Neuronal stem cell (in vitro differentiated cells): ENCODE results near the gene ARHGEF17.

Source experiments
- DNase-seq: peaks from one replicate; pipeline ENCODE4 v3.0.0-alpha.2; 2013; ENCODE audit warnings: low spot score
- H2AFZ ChIP-seq: one replicate; pipeline ENCODE4 v1.6.1; 2013; ENCODE audit warnings: mild to moderate bottlenecking, low read length, inconsistent platforms
- H2AK5ac ChIP-seq: 2 replicates; pipeline ENCODE4 v1.6.1; 2013; ENCODE audit warnings: low read depth, mild to moderate bottlenecking, inconsistent platforms, low read length, moderate library complexity, mixed read lengths
- H2BK120ac ChIP-seq: 2 replicates; pipeline ENCODE4 v1.6.1; 2013; ENCODE audit warnings: low read depth, mild to moderate bottlenecking, inconsistent platforms, low read length, moderate library complexity, mixed read lengths
- H2BK12ac ChIP-seq: one replicate; pipeline ENCODE4 v1.6.1; 2013; ENCODE audit warnings: low read length, inconsistent platforms
- H2BK15ac ChIP-seq: 2 replicates; pipeline ENCODE4 v1.6.1; 2013; ENCODE audit warnings: mild to moderate bottlenecking, low read length, inconsistent platforms, mixed read lengths
- H2BK5ac ChIP-seq: one replicate; pipeline ENCODE4 v1.6.1; 2013; ENCODE audit warnings: inconsistent platforms, mild to moderate bottlenecking, low read length, moderate library complexity
- H3K14ac ChIP-seq: one replicate; pipeline ENCODE4 v1.6.1; 2013; ENCODE audit warnings: low read length, inconsistent platforms
- H3K18ac ChIP-seq: 2 replicates; pipeline ENCODE4 v1.6.1; 2013; ENCODE audit warnings: low read length, inconsistent platforms
- H3K23ac ChIP-seq: 2 replicates; pipeline ENCODE4 v1.6.1; 2013; ENCODE audit warnings: low read depth, mild to moderate bottlenecking, mixed read lengths, low read length, inconsistent platforms; ENCODE audit not compliant: poor library complexity
- H3K27ac ChIP-seq: replicated peaks from 3 replicates; pipeline ENCODE4 v1.5.1; 2013; ENCODE audit warnings: low read length, inconsistent platforms
- H3K27me3 ChIP-seq, 3 experiments: 2 replicates each; pipeline ENCODE4 v1.6.1; 2013; ENCODE audit warnings: low read length in 3 of 3, mild to moderate bottlenecking in 2 of 3, inconsistent platforms in 1 of 3, low read depth in 1 of 3, mixed read lengths in 1 of 3, moderate library complexity in 1 of 3; ENCODE audit not compliant: control insufficient read depth in 3 of 3, insufficient read depth in 3 of 3
- H3K36me3 ChIP-seq, 2 donors: replicated peaks in 1 of 2; 2 replicates each; pipeline ENCODE4 v1.6.1; 2013; ENCODE audit warnings: low read length in 2 of 2; ENCODE audit not compliant: control insufficient read depth in 2 of 2, insufficient read depth in 2 of 2
- H3K4ac ChIP-seq: 2 replicates; pipeline ENCODE4 v1.6.1; 2013; ENCODE audit warnings: inconsistent platforms, mild to moderate bottlenecking, low read length, moderate library complexity
- H3K4me1 ChIP-seq, 2 donors: 1 replicate in 1 of 2; 2 replicates in 1 of 2; pipeline ENCODE4 v1.6.1; 2013; ENCODE audit warnings: low read length in 2 of 2, low read depth in 1 of 2; ENCODE audit not compliant: control insufficient read depth in 2 of 2, insufficient read depth in 1 of 2
- H3K4me2 ChIP-seq: one replicate; pipeline ENCODE4 v1.6.1; 2013; ENCODE audit warnings: mild to moderate bottlenecking, low read length, inconsistent platforms; ENCODE audit not compliant: insufficient read depth, poor library complexity, severe bottlenecking
- H3K4me3 ChIP-seq, 2 donors: 2 replicates each; pipeline ENCODE4 v1.5.1; 2013; ENCODE audit warnings: low read length in 2 of 2, mild to moderate bottlenecking in 2 of 2, inconsistent platforms in 1 of 2, moderate library complexity in 1 of 2
- H3K79me1 ChIP-seq: one replicate; pipeline ENCODE4 v1.6.1; 2013; ENCODE audit warnings: low read depth, mild to moderate bottlenecking, inconsistent platforms, low read length, moderate library complexity
- H3K9ac ChIP-seq: one replicate; pipeline ENCODE4 v1.6.1; 2013; ENCODE audit warnings: mild to moderate bottlenecking, low read depth, low read length, inconsistent platforms; ENCODE audit not compliant: poor library complexity
- H3K9me3 ChIP-seq, 2 donors: replicated peaks in 1 of 2; 2 replicates each; pipeline versions ENCODE3 to v1.6.1; 2013; ENCODE audit warnings: low read length in 2 of 2, mild to moderate bottlenecking in 2 of 2, inconsistent platforms in 1 of 2, low read depth in 1 of 2, mixed read lengths in 1 of 2, moderate library complexity in 1 of 2; ENCODE audit not compliant: control insufficient read depth in 2 of 2, insufficient read depth in 1 of 2
- H4K8ac ChIP-seq: one replicate; pipeline ENCODE4 v1.6.1; 2013; ENCODE audit warnings: low read depth, mild to moderate bottlenecking, inconsistent platforms, low read length, moderate library complexity
- H4K91ac ChIP-seq: one replicate; pipeline ENCODE4 v1.6.1; 2013; ENCODE audit warnings: low read length, low read depth, mild to moderate bottlenecking, inconsistent platforms; ENCODE audit not compliant: poor library complexity
- WGBS, 2 donors: extraction: QIAGEN DNeasy Blood & Tissue Kit; methylation state at CpG; one replicate each; pipeline ENCODE4 v1.1.7; 2013; ENCODE audit warnings: missing lambda C conversion rate in 2 of 2, mixed read lengths in 1 of 2; ENCODE audit not compliant: insufficient read length in 2 of 2, insufficient replicate concordance in 1 of 2; ENCODE audit errors: extremely low coverage in 2 of 2; 5-methylcytosine and 5-hydroxymethylcytosine counted together

ARHGEF17 gene

DNA sequence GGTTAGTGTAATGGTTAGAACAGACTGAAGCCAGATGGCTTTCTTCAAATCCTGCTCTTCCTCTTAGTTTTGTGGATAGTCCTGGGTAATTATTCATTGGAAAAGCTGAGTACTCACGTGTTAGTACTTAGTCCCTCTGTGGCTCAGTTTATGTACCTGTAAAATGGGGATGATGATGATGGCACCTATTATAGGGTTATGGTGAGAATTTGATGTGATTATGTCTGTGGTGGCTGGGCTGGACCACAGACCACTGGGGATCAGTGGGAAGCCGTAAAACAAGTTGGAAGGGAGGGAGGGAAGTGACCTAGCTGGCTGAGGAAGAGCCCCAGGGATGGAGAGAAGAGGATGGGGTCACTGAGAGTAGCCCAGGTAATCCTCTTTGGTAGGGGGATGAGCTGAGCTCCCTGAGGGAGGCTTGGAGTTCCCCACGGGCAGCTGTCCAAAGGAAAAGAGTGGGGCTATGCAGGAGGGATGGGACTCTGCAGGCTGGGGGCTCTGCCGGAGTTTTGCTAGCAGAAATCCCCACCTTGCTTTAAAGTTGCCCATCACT, 19.8 kb downstream of the ARHGEF17 start:
- peaks cover 12% of the 10 kb centered on the region for H3K79me1 ChIP-seq
- no peak overlapping the region for H4K8ac ChIP-seq
- H3K18ac ChIP-seq, result peak overlapping the region; percentile 45
- H2BK12ac ChIP-seq, result no peak overlapping the region
- no peak overlapping the region for H3K27ac ChIP-seq
- no CpG with 5 or more reads among the region's 4 CpGs for WGBS, 2 donors
- H2BK15ac ChIP-seq, result peak overlapping the region; percentile 12
- H3K4me3 ChIP-seq, result no peak overlapping the region
- H3K4me2 ChIP-seq, result no peak overlapping the region
- H3K4ac ChIP-seq, result no peak overlapping the region
- no peak overlapping the region for H3K14ac ChIP-seq
- H3K4me1 ChIP-seq, result peaks cover 62 to 65% of the 10 kb centered on the region in 2 donors
- peak overlapping the region; percentile 74 for H2AK5ac ChIP-seq
- H3K9ac ChIP-seq, result peak overlapping the region; percentile 18
- no peaks in the 10 kb centered on the region for H3K27me3 ChIP-seq
- H3K9me3 ChIP-seq, result no peaks in the 10 kb centered on the region
- H3K23ac ChIP-seq, result no peak overlapping the region
- DNase-seq, result no peak
- no peak overlapping the region for H2AFZ ChIP-seq
- peaks cover 1 to 30% of the 10 kb centered on the region in 2 donors for H3K36me3 ChIP-seq
- no peak overlapping the region for H2BK120ac ChIP-seq
- H2BK5ac ChIP-seq, result peak overlapping the region; percentile 40
- H4K91ac ChIP-seq, result no peak overlapping the region

DNA sequence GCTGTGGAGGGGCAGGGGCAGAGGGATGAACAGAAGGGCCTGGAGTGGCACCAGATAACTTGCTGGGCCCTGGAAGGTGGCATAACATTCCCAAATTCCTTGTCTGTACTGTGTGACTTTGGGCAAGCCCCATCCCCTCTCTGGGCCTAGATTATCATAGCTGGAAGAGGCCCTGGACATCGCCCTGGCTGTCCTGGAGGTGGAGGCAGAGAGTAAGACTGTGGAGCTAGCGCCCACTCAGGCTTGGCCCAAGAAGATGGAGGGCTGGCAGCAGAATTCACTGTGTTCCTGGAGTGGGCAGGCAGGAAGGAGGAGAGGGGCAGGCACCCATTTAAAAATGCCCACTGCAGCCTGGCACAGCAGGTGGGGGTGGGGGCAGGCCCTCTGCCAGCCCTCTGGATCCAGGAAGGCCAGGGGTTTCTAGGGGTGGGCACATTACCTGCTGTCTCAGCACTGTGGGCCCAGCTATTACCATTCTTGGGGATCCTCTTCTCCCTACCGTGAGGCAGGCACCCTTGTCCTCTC, 22.6 kb downstream of the ARHGEF17 start:
- Histone ChIP-seq H4K8ac (no peak overlapping the region), H3K27me3 (no peaks in the 10 kb centered on the region), H2AFZ (no peak overlapping the region), H3K9me3 (no peaks in the 10 kb centered on the region), H3K4me3 (no peak overlapping the region), H2BK120ac (peak overlapping the region; percentile 75), H3K4me2 (peak overlapping the region; percentile 22), H2BK15ac (no peak overlapping the region), H3K4me1 (peaks cover 66 to 69% of the 10 kb centered on the region in 2 donors), H2BK12ac (no peak overlapping the region), H3K9ac (peak overlapping the region; percentile 0), H3K36me3 (peaks cover 1 to 18% of the 10 kb centered on the region in 2 donors), H3K27ac (peak overlapping the region; percentile 76), H4K91ac (peak overlapping the region; percentile 94), H3K14ac (no peak overlapping the region), H3K18ac (peak overlapping the region; percentile 92), H3K23ac (no peak overlapping the region), H2AK5ac (peak overlapping the region; percentile 93), H2BK5ac (peak overlapping the region; percentile 96), H3K4ac (no peak overlapping the region), H3K79me1 (peaks cover 5% of the 10 kb centered on the region)
- WGBS, 2 donors, result no CpG with 5 or more reads among the region's 3 CpGs
- DNase-seq, result no peak

DNA sequence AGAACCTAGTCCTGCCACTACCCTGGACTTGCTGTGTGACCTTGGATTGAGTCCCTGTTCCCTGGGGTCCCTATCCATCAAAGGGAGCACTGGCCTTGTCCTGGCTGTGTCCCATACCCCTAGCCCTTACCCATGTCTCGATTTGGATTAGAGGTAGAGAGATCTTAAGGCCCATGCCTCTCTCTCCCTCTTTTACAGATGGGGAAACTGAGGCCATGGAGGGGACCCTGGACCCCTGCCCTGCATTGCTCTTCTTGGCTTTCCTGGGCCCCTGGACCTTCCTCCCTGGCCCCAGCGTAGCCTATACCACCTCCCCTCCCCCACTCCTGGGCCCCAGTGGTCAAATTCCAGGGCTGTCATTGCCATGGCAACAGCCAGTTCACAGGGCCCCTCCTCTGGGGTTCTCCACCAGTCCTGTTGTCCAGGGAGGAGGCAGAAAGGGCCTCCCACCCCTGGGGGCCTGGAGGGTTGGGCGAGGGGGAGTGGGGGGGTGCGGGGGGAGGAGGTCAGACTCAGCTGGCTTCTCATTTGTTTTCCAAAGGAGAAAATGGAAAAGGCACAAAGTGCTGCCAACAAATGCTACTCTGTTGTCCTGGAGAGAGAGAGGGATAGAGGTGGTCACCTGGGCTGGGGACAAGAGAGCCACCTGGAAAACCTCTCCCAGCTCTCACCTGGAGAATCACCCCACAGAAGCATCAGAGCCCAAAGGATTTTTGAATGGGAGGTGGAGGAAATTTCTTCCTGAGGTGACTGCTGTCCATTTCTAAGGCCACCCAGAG, 23.3 kb downstream of the ARHGEF17 start:
- Histone ChIP-seq H3K23ac (no peak overlapping the region), H2BK15ac (peak overlapping the region; percentile 65), H2AK5ac (peak overlapping the region; percentile 93), H4K91ac (peak overlapping the region; percentile 94), H2AFZ (no peak overlapping the region), H3K4me2 (peak overlapping the region; percentile 37), H3K18ac (peak overlapping the region; percentile 95), H4K8ac (no peak overlapping the region), H3K14ac (no peak overlapping the region), H3K36me3 (peaks cover 4 to 18% of the 10 kb centered on the region in 2 donors), H3K4me3 (no peak overlapping the region), H2BK5ac (peak overlapping the region; percentile 97), H3K27me3 (no peaks in the 10 kb centered on the region), H2BK120ac (peak overlapping the region; percentile 75), H3K4ac (no peak overlapping the region), H3K79me1 (peaks cover 7% of the 10 kb centered on the region), H3K9ac (peak overlapping the region; percentile 0), H3K27ac (peak overlapping the region; percentile 86), H2BK12ac (peak overlapping the region; percentile 85), H3K4me1 (peaks cover 66 to 69% of the 10 kb centered on the region in 2 donors), H3K9me3 (no peaks in the 10 kb centered on the region)
- DNase-seq, result peak; percentile 87
- no CpG with 5 or more reads among the region's 4 CpGs for WGBS, 2 donors

DNA sequence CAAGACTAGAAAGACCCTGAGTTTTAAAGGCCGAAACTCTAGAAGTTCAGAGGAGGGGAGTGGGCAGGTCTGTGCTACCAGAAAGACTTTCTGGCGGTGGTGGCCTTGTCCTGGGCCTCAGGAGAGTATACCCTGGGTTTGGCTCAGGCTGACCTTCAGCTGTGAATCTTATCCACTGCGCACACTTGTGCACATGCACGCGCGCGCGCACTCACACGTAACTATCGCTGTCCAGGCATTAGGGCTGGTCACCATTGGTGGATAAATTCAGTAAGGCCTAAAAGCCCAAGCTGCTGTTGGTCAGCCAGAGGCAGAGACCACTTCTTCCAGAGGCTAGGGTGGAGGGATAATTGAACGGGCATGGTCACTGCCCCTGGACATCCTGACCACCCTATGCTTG, 25.1 kb downstream of the ARHGEF17 start:
- peak overlapping the region; percentile 64 for H4K91ac ChIP-seq
- no peak overlapping the region for H3K4ac ChIP-seq
- H3K23ac ChIP-seq, result peak overlapping the region; percentile 1
- H3K79me1 ChIP-seq, result peaks cover 8% of the 10 kb centered on the region
- DNase-seq, result no peak
- H3K27ac ChIP-seq, result peak overlapping the region; percentile 43
- H3K9me3 ChIP-seq, result no peaks in the 10 kb centered on the region
- H3K4me1 ChIP-seq, result peaks cover 61 to 66% of the 10 kb centered on the region in 2 donors
- no peak overlapping the region for H2BK5ac ChIP-seq
- no peak overlapping the region for H2AFZ ChIP-seq
- peak overlapping the region; percentile 42 for H2BK15ac ChIP-seq
- H3K4me3 ChIP-seq, result no peak overlapping the region
- H2BK120ac ChIP-seq, result peak overlapping the region; percentile 56
- no peak overlapping the region for H3K9ac ChIP-seq
- no CpG with 5 or more reads among the region's 11 CpGs for WGBS, 2 donors
- peak overlapping the region; percentile 2 for H3K14ac ChIP-seq
- peak overlapping the region; percentile 50 for H2AK5ac ChIP-seq
- no peak overlapping the region for H3K4me2 ChIP-seq
- no peak overlapping the region for H4K8ac ChIP-seq
- H3K36me3 ChIP-seq, result peaks cover 7 to 10% of the 10 kb centered on the region in 2 donors
- H2BK12ac ChIP-seq, result peak overlapping the region; percentile 8
- peak overlapping the region; percentile 11 for H3K18ac ChIP-seq
- H3K27me3 ChIP-seq, result no peaks in the 10 kb centered on the region
